Measurements from ENCODE around the gene NISCH.

Gene NISCH

DNA sequence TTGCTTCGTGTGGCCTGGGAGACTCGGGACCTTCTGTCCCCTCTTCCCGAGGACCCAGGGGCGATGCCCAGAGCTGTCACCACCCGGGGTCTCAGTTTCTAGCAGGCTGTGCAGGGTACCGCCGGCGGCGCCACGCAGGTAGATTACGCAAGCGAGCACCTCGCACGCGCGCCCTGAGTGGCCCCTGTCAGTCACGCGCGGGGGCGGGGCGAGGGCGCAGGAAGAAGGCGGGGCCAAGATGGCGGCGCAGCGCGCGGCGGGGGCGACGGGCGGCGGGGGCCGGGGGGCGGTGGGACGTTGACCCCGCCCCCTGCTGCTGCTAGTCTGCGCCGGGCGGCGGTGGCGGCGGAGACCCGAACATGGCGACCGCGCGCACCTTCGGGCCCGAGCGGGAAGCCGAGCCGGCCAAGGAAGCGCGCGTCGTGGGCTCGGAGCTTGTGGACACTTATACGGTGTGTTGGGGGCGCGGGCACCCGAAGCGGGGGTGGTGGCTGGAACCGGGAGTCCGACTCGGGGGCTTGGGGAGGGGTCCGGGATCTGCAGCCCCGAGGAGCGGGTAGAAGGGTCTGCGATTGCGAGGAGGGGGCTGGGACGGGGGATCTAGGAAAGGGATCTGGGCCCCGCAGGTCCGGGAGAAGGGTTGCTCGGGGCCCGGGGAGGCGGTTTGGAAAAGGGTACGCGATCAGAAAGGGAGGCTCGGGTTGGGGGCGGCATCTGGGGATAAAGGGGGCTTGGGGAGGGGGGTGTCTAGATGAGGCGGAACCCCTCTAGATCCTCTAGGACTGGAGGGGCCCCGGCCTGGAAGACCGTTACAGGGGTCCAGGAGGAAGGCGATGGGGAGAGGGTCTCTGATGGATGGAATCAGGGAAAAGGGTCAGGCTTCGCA lies at the start of gene NISCH:
Gene NISCH (plus strand): TSS at position 322 of the 886 bp plus-strand sequence. CDS start 38 bp downstream, at position 360.
- peak; percentile 76 for DNase-seq

- DNase-seq: no peak
Observed at GRCh38 chr3:52406231-52406661, 49.2 kb upstream of the NISCH start.

- DNase-seq: no peak
Observed at GRCh38 chr3:52406791-52407510, 48.5 kb upstream of the NISCH start.

DNA sequence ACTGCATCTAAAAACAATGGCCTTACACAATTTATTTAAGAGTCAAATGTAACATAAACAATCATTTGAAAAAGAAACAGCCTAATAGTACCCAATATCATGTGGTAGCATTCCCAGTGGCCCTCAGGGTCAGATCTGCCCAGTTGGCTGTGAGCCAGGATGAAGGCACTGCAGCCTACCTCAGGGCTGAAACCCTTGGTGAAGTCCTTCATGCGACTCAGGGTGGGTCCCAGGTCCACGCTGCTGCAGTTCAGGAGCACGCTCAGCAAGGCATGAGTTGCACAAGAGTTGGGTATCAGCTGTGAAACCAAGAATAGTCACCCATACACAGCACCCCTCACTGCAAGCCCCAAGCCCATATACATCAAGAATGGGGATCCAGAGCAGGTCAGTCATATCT lies 47.6 kb upstream of the NISCH start:
- no peak for DNase-seq

- no peak for DNase-seq
Observed at GRCh38 chr3:52408466-52408865, 46.9 kb upstream of the NISCH start.

DNA sequence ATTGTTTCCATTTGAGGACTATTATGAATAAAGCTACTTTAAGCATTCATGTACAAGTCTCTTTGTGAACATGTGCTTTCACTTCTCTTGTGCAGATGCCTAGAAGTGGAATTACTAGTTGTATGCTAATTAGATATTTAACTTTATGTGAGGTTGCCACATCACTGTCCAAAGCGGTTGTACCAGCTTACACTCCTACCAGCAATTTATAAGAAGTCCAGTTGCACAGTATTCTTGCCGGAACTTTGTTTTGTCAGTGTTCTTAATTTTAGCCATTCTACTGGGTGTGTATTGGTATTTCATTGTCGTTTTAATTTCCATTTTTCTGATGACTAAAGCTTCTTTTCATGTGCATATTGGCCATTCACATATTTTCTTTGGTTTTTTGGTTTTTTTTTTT lies 39.6 kb upstream of the NISCH start:
- no peak for DNase-seq

DNA sequence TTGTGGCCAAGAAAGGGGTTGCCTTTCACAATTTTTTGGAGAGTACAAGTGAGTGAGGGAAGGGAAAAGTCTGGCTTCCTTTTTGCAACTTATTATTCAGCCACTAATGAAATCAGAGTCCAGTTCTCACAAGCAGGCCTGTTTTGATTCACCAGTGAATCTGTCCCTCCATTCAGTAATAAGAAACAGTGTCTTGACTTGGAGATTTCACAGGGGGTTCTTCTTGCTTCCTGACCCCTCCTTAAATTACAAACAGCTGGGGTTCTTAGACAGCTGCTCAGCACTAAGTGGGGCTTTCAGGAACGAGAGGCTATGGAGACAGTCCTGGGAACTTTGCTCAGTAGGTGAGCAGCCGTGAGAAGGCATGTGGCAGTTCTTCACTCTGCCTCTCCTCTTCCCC lies 35.0 kb upstream of the NISCH start:
- DNase-seq: no peak

DNA sequence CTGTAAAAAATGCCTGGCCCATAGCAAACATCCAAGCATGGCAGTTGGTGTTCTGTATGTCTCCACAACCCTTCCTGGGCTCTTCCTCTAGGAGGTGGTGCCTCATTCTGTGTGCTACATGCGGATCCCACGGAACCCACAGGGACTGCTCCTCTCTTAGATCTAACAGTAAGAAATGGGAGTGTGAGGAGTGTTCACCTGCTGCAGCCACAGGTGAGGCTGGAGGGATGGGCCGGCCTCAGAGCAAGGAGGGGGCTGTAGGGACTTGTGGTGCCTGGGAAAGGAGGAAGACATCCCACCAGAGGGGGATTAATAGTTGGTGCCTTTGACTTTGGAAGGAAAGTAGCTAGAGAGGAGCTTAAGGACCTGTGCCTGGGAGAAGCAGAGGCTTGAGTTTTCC lies 32.7 kb upstream of the NISCH start:
- DNase-seq: no peak

DNA sequence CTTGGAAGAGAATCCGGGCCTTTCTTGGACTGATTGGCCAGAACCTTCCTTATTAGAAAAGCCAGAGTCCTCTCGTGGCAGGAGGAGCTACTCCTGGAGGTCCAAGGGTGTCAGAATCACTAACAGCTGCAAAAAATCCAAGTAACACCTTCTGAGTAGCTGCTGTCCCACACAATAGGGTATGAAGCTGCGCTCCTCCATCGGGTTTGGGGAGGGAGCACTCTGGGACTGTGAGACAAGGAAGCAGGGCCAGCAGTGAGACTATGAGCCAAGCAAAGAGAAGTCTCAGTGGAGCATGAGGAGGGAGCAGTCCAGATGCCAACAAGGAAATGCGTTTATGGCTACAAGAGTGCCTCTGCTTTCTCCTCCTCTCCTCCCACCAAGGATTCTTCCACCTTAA lies 32.2 kb upstream of the NISCH start:
- DNase-seq: no peak

DNA sequence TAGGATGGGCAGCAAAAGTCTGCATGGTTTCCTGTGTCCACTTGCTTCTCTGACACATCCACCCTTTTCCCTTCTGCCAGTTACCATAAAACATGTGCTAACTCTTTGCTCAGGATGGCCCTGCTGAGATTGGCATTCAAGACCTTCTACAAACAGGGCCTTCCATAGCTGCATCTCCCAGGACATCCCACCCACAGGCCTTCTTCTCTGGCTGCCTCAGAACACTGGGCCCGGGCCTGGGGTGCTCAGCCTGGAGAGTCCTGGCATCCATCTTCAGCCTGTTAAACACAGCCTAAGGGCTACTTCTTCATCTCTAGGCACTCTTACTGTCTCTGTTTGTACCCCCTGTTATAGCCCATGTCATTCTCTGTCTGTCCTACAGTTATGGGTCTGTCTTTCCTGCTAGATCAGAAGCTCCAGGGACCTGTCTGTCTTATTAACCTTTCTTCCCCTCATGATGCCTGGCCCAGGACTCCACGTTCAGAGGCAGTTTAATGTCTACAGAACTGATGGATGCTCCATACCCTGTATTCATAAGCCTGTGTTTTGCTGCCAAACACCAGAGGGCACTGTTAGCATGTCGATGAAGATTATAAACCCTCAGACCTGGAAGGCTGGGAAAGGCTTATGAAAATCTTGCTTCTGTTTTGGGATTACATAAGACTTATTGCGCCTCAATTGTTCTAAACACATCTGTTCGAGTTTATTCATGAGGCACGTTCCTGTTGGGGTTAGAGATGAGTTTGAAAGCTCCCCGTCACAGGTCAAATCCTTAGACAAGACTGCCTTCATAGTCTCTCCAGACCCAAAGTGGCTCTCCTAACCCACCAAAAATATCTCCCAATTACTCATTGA lies 27.0 kb upstream of the NISCH start:
- peak; percentile 54 for DNase-seq

GRCh38 chr3:52429031-52429430 lies 26.4 kb upstream of the NISCH start:
- DNase-seq: no peak

DNA sequence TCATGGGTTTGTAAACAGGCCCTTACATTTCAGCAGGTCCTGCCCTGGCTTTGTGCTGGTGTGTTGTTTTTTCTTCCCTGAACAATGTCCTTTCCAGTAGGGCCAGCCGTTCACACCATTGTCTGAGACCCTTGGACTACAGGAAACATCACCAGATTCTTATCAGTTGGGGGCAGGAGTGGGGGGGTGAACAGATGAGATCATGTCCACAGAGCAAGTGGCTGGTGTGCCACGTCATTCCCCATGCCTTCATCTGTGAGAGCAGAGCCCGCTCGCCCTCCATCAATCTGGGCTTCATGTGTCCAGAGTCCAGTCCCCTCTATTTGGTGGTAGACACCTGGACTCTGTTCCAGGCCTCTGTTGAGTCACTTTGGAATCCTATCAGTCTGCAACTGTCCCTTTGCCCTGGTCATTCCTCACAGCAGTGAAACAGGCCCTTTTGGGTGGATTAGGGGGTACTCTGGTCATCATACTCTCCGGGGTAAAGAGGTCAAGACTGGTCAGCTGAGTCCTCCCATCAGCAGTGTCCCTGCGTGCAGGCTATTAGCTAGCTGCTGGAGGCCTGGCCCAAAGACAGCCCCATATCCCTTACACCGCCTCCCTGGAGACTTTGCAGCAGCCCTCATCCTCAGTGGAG lies 25.5 kb upstream of the NISCH start:
- DNase-seq: no peak

DNA sequence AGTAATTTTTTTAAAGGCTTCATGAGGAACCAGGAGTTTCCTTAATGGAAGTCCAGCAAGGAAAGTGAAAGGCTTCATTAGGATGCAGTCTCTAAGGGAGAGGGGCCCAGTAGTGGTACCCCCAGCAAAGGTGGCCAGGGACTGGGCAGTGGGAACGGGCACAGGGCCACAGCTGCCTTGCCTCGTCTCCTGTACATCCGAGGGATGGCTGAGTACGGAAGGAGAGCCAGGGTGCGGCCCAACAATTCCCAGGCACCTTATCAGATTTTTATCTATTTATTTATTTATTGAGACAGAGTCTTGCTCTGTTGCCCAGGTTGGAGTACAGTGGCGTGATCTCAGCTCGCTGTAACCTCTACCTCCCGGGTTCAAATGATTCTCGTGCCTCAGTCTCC lies 25.0 kb upstream of the NISCH start:
- DNase-seq: no peak

GRCh38 chr3:52431459-52432223 lies 23.8 kb upstream of the NISCH start:
- DNase-seq: no peak

DNA sequence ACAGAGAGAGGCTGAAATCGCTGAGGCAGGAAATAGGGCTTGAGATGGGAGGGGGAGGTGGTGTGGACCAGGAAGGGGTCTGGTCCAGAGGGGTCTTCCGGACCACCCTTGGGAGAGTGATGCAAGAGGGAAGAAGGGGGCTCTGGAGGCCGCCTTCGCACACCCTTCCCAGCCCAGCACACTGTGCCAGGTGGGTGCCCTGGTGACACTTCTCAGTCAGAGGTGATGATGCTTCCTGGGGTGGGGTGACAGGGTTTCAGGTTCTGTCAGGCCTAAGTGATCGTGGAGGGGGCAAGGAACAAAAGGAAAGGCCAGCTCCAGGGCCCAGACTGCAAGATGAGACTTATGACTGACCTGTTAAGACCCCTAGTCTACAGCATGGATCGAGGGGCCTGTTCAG lies 23.2 kb upstream of the NISCH start:
- no peak for DNase-seq

GRCh38 chr3:52432691-52433141 lies 22.7 kb upstream of the NISCH start:
- no peak for DNase-seq

GRCh38 chr3:52433328-52433995 lies 21.9 kb upstream of the NISCH start:
- no peak for DNase-seq

DNA sequence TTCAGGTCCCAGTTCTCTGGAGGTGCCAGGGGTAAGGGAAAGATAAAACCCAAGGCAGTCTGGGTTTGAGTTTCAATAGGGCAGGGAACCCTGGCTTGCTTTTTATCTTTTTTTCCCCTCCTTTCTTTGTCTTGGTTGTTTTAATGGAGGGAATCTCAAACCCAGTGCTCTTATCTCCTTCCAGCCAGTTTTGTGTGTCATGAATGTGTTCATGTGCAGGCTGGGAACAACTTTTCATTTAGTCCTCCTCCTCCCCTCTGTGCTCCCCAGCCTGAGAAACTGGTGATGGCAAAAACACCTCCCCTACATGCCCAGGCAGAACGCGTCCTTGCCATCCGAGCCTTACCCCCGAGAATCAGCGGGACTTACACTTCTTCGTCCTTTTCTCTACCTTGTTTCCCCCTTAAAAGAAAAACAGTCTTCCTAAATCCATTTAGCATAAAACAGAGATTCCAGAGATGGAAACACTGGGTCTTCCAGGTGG lies 21.4 kb upstream of the NISCH start:
- no peak for DNase-seq

DNA sequence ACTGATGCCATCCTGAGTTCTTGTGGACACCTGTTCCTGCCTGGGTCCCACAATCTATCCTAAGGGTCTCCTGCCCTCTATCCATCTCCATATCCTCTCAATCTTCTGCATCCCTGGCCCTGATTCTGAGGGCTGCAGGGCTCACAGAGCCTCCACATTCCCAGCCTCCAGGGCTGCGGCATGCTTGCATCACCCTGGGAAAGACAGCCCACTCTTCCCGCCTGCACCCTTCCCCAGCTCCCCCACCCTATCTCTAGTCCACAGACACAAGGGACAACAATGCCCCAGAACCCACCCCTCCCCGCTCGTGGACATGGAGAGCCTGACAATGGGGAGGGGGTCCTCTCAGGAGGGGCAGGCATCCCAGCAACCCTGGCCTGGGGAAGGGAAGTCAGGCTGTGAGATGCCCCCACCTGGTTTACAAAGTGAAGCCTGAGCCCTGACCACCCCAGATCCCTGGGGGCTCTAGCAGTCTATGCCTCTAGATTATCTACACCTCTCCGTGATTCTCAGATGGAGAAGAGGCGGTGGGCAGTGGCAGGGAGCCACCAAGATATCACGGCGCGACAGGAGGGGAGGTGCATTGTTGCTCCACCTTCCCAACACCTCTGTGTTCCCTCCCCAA lies 20.8 kb upstream of the NISCH start:
- DNase-seq: no peak

DNA sequence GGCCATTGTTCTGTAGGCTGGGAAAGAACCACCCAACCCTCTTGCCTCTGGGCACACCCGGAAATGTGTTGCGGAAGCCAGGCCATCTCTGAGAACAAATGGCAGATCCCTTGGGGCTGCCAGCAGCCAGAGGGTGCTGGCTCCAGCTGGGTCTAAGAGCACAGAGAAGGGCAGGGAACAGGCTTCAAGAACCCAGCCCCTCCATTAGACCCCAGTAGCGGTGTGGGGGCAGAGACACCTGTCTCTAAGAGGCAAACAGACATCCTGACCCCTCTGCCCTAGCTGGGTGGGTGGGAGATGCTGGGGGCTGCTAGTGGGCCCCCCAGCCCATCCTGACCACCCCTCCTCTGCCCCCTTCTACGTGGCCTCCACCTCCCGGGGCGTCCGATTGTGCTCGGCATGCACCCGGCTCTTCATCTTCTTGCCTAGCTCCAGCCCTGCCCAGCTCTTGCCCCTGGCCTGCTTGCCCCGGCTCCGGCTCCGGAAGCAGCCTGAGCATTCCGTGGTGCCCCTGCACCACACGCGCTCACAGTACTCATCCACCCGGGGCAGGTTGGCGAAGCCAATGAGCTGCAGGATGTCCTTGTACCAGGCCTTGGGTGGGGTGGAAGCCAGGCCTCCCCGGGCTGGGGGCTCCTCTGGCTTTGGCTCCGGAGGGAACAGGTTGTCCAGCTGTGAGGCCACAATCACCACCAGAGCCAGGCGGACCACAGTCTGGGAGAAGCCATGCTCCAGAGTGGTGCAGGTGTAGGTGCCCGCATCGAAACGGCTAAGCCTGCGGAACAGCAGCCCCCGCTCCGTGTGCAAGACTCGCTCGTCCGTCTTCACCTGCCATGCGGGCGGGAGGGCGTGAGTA lies 19.9 kb upstream of the NISCH start:
- no peak for DNase-seq

Data from NCI-H2227 treated with DMSO at 0.1 percent for 48 hours (cell line).